ENCODE results near the gene FLOT2.
"Not testable (repeated sequence)": the region's sequence is repeated elsewhere in the genome, so short reads cannot be mapped to it uniquely, and the experiment has no call there.

Gene FLOT2

DNA sequence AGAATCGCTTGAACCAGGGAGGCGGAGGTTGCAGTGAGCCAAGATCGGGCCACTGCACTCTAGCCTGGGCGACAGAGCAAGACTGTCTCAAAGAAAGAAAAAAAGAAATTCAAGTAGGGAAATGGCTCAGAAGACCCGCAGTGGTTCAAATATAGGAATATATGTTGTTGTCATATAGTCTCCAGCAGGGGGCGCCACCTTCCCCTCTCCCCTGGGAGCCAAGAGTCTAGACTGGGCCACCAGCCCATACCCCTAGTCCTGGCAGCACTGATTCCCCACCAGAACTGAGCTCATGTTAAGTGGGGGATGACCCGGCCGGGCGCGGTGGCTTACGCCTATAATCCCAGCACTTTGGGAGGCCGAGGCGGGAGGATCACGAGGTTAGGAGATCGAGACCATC is 48.9 kb downstream of the FLOT2 start:
- DNase-seq (ENCODE audit: low read depth in 1 of 2, low spot score in 1 of 2), result peak; percentile 13 to 46

- DNase-seq (ENCODE audit: low read depth in 1 of 2, low spot score in 1 of 2), result not testable (repeated sequence)
These were observed 50.8 kb downstream of the FLOT2 start for GRCh38 chr17:28846699-28847098.

GRCh38 chr17:28846231-28846630 is 51.3 kb downstream of the FLOT2 start:
- DNase-seq (ENCODE audit: low read depth in 1 of 2, low spot score in 1 of 2), result no peak

DNA sequence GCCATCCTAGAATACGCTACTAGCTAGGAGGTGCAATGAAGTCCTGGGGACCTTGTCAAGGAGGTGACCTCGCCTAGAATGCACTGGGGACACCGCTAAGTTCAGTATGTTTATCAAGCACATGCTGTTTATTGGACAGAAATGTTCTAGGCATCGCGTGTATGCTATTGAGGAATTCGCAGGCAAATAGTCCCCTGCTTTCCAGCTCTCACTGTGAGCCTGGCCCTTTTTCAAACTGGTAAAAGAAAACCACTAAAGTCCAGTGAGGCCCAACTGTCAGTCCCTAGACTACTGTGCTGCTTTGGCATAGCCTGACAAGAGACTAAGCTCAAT is 53.8 kb downstream of the FLOT2 start:
- DNase-seq (ENCODE audit: low read depth in 1 of 2, low spot score in 1 of 2), result no peak

- peak; percentile 72 to 76 for DNase-seq (ENCODE audit: low read depth in 1 of 2, low spot score in 1 of 2)
These were observed 55.1 kb downstream of the FLOT2 start, which contains the start of gene FAM222B for GRCh38 chr17:28842282-28843012. Gene FAM222B (minus strand): TSS chr17:28842790. CDS start chr17:28766667, 76,123 bp downstream.

DNA sequence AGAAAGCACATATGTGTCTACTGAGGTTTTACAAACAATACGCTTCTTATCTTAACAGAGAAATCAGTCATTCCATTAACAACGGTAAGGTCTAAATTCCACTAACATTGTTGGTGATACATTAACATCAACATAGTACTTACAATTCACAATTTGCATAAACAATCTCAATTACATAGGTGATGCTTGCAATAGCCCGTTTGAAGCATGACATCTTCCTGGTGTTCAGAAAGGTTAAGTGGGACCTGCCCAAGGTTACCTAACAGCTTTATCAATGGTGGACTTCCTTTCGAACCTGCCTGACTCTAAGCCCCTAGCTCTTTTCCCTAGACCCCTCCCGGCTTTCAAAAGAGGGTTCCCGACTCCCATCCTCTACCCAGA is 55.6 kb downstream of the FLOT2 start:
- DNase-seq (ENCODE audit: low read depth in 1 of 2, low spot score in 1 of 2), result no peak

DNA sequence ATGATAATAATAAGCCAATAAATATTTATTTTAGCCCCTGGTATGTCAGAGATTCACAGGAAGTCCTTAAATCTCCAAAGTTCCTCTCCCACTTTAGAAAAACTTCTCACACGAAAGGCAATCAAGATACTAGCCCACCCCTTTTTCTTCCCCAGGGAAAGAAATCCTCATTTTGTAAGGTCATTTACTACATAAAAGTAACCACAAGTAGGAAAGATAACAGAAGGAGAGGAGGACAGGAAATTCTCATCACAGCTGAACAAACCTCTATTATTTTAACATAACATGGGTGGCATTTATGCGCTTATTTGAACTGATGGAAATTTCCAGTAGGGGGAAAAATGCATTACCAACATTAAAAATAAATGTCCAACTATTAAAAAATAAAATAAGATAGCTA is 58.3 kb downstream of the FLOT2 start:
- DNase-seq (ENCODE audit: low read depth in 1 of 2, low spot score in 1 of 2), result no peak

- DNase-seq (ENCODE audit: low read depth in 1 of 2, low spot score in 1 of 2), result not testable (repeated sequence)
These were observed 61.0 kb downstream of the FLOT2 start for GRCh38 chr17:28836541-28836940.

DNA sequence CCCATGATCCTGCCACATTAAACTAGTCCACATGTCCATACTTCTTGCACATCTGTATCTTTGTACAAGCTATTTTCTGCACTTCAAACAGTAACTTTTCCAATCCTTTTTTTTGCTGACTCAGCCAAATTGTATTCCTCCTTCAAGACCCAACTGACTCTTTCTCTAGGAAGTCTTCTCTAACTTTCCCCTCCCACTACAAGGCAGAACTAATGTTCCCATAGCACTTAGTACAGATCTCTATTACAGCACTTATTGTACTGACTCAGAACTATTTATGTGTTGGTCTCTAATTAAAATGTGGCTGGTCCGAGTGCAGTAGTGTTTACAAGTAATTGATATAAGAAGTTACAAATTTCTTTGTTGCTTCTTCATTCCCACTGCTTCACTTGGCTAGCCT is 63.1 kb downstream of the FLOT2 start:
- no peak for DNase-seq (ENCODE audit: low read depth in 1 of 2, low spot score in 1 of 2)
